Stimulated activated CD8-positive, alpha-beta memory T cell treated with anti-CD3 and anti-CD28 coated beads, Interleukin-15, amount 100 ng/mL, for 1 hour (primary cell): ENCODE data around the gene TAF1B.

ENCODE experiments used
- DNase-seq: peaks from one replicate; pipeline ENCODE4 v3.0.0-alpha.2; 2020; ENCODE audit warnings: low read depth

TAF1B gene

DNA sequence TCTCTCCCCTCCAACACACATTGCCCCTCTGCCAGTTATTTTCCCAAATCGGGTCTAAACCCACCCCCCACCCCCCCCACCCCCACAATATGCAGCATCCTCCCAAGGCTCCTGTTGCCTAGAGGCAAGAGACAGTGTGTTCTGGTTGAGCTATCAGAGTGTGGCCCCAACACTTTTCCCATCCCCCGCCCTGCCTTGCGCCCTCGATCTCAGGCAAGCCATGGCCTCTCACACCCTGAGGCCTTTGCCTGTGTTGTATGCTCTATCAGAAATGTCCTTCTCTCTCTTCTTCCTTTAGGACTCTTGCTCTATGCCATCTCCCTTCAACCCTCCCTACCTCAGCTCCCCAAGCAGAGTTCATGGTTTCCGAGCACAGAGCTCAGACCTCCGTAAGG, 98.7 kb downstream of the TAF1B start:
- no peak for DNase-seq

DNA sequence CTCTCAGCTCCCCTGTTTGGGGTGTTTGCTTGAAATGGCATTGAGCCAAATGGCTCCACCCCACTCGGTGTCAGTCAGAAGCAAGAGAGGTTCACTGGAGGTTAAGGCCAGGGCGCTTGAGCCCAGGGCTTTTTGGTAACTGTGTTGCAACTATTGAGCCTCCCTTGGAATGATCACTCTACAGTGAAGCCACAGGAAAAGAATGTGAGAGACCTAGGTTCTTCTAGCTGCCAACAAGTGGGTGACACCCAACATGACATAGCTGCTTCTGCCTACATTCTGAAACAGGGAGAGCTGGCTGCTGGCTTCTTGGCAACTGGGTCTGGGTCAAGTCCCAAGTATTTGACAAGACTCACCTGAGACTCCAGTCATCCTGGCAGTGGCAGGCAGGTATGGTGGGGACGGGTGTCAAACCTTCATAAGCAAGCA, 101.1 kb downstream of the TAF1B start:
- DNase-seq = no peak

DNA sequence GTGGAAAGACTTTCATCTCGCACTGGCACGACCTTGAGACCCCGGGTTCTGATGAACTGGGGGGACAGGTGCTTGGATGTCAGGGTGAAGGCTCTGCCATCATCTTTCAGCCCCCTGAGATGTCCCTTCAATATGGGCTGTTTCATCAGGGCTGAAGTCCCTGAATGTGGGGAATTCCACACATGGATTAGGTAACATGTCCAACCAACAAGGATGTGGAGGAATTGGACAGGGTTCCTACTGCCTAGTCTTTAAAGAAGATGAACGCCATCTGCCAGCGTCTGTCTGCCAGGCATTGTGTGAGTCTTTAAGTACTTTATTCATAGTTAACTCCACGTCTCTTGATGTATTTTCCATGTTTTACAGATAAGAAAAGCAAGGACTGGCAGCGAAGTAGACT, 102.3 kb downstream of the TAF1B start:
- no peak for DNase-seq

DNA sequence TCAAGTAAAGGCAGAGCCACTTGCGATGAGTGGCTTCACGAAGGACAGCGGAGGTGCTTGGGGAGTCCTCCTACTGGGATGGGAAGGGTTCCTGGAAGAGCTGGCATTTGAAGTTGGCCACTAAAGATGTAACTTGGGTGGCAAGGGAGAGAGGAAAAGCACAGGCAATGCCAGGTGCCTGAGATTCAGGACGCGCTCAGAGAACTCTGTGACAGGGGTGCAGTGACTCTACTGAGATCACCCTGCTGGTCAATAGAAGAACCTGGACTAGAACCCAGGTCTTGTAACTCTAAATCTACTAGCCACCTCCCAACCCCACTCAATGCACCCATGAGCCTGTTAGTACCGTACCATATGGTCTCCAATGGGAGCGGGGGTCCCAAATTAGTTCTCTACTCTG, 102.8 kb downstream of the TAF1B start:
- DNase-seq = no peak

DNA sequence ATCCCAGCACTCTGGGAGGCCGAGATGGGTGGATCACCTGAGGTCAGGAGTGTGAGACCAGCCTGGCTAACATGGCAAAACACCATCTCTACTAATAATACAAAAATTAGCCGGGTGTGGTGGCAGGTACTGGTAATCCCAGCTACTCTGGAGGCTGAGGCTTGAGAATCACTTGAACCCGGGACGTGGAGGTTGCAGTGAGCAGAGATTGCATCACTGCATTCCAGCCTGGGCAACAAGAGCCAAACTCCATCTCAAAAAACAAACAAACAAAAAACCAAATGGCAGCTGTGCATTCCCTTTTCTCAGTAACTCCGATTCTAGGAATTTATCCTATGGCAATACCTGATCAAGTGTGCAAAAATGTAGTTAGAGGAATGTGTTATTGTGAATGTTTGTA, 103.5 kb downstream of the TAF1B start:
- no peak for DNase-seq

GRCh38 chr2:9948721-9949120, 105.4 kb downstream of the TAF1B start:
- no peak for DNase-seq

- DNase-seq = no peak
These were observed 106.1 kb downstream of the TAF1B start for GRCh38 chr2:9949239-9949991.

DNA sequence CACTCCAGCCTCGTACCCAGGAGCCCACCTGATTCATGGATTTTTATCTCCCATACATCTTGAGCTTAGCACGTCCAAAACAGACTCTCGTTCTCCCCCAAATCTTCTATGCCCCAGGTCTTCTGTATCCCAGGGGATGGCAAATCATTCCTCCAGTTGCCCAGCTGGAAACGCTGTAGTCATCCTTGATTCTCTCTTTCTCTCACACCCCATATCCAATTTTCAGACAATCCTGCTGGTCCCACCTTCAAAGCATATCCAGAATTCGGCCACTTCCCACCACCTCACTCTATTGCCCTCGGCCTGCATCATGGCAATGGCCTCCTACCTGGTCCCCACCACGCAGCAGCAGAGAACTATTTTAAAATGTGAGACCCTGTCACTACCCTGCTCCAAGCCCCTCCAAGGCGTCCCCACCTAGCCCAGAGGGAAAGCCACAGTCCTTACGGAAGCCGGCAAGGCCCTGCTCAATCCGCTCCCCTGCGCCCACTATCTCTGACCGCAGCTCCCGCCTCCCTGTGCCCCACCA, 106.8 kb downstream of the TAF1B start:
- DNase-seq = no peak

- no peak for DNase-seq
These were observed 107.4 kb downstream of the TAF1B start for GRCh38 chr2:9950521-9951271.

DNA sequence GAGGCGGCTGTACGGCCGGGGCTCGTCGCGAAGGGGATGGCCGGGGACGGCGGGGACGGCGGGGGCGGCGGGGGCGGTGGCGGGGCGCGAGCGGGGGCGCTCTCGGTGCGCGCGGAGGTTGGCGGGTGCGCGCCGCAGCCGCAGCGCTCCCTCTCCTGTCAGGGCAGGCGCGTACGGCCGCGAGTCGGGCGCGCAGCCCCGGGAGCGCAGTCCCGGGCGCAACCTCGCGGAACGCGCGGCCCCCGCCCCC, 107.9 kb downstream of the TAF1B start:
- no peak for DNase-seq

- DNase-seq = peak; percentile 73
These were observed 108.4 kb downstream of the TAF1B start, which contains the start of gene GRHL1 for GRCh38 chr2:9951522-9952285. Gene GRHL1, plus strand, starts transcription at chr2:9951693. Its CDS starts 141 bp downstream, at chr2:9951834.

DNA sequence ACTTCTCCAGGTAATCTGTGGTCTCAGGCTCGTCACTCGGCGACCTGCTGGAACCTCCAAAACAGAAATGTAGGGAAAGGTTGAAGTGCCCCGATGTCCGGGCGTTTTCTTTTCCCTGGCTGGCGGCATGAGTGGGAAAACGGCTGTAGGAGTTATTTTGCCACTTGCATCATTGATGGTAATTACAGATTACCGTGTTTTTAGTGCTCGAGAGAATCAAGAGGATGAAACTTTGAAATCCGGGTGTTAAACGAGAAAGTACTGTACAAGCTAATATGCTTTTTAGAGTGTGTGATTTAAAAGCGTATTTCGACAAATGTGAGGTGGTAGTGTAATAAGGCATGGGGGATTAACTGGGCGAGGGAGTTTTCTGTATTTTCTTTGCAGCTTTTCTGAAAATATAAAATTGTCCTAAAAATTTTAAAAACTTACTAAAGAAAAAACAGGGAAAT, 109.0 kb downstream of the TAF1B start:
- no peak for DNase-seq

- DNase-seq = no peak
These were observed 109.7 kb downstream of the TAF1B start for GRCh38 chr2:9952856-9953503.

- DNase-seq = no peak
These were observed 110.9 kb downstream of the TAF1B start for GRCh38 chr2:9954136-9954535.

- DNase-seq = no peak
These were observed 114.8 kb downstream of the TAF1B start for GRCh38 chr2:9958057-9958456.

GRCh38 chr2:9959262-9959661, 116.0 kb downstream of the TAF1B start:
- no peak for DNase-seq

DNA sequence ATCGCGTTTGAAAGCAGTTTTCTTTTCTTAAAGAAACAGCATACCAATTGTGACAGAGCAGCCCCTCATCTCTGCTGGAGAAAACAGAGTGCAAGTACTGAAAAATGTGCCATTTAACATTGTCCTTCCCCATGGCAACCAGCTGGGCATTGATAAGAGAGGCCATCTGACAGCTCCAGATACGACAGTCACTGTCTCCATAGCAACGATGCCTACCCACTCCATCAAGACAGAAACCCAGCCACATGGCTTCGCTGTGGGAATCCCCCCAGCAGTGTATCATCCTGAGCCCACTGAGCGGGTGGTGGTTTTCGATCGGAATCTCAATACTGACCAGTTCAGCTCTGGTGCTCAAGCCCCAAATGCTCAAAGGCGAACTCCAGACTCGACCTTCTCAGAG, 117.7 kb downstream of the TAF1B start:
- DNase-seq = no peak

DNA sequence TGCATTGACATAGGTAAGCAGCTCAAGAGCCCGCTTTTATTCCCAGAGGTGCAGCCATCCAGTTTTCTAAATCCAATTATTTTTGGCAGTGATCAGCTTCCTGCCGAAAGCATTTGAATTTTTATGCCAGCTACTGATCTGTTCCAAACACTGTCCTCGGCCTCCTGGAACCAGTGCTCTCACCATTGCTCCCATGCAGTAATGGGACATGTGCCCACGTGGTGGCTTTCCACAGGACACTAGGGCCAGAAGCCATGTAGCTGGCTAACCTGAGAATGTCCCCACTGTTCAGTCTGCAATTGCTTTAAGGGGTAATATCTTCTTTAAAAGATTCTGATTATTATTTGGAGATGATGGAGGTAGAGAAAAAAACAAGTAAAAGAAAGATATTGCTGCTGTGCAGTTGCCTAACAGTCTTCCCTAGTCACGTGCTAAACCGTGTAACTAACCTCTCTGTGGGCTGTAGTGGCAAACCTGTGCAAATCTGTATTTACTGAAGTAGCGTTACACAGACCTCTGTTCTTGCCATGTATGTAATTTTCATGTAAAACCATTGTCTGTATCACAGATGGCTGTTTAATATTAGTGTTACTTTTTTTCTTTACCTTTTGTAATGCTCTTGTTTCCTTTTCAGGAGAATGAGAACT, 121.2 kb downstream of the TAF1B start:
- no peak for DNase-seq

- no peak for DNase-seq
These were observed 122.0 kb downstream of the TAF1B start for GRCh38 chr2:9965119-9965822.

- DNase-seq = no peak
These were observed 123.3 kb downstream of the TAF1B start for GRCh38 chr2:9966491-9967022.
